ENCODE measurements around the gene PRDM16.
A peak's percentile ranks its signal among the peaks of the same experiment; 100 is the strongest.

PRDM16 gene

GRCh38 chr1:3452866-3453175 is 383.8 kb downstream of the PRDM16 start:
- no peak overlapping the region for H3K4me3 ChIP-seq (ENCODE audit: low read length)
- no peak overlapping the region for H3K9ac ChIP-seq (ENCODE audit: low read depth, low read length)
- no peaks in the 10 kb centered on the region for H3K27me3 ChIP-seq (ENCODE audit: insufficient read depth, low read length)
- WGBS: 68% methylated on average over 5 of the region's 5 CpGs
- peaks cover 6% of the 10 kb centered on the region for H3K4me1 ChIP-seq (ENCODE audit: insufficient read depth, low read length)
- H3K27ac ChIP-seq (ENCODE audit: low read depth, low read length): no peak overlapping the region
- H3K9me3 ChIP-seq (ENCODE audit: insufficient read depth, low read depth, low read length): no peaks in the 10 kb centered on the region
- no peaks in the 10 kb centered on the region for H3K36me3 ChIP-seq (ENCODE audit: insufficient read depth, low read length)

DNA sequence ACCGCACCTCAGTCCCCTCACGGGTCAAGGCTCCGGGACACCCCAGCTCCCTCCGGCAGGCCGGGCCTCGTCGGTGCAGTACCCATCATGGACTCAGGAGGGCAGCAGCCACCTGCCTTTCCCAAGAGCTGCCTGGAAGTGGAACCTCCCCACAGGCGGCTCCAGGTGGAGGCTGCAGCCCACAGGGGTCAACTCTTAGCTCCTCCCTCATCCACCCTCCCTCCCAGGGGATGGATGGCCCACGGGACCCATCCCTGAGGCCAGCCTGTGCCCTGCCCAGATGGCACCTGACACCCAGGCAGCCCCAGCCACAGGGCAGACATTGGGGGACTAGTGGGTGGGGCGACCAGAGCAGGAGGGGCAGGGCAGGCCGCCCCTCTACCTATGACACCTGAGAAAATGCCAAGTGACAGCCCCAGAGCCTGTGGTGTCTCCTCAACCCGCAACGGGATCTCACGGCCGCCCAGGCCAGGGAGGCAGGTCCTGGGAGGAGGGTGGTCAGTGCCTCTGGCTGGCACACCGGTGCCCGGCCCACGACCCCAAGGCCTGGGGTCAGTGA is 384.3 kb downstream of the PRDM16 start:
- Histone ChIP-seq H3K27ac (ENCODE audit: low read depth, low read length) (peak overlapping the region; percentile 98; the same call in 1 of the 2 replicates), H3K27me3 (ENCODE audit: insufficient read depth, low read length) (no peaks in the 10 kb centered on the region), H3K4me3 (ENCODE audit: low read length) (0 out of 2 replicates have a peak overlapping the region, but pooled peaks have one; percentile 35), H3K36me3 (ENCODE audit: insufficient read depth, low read length) (no peaks in the 10 kb centered on the region), H3K9ac (ENCODE audit: low read depth, low read length) (no peak overlapping the region), H3K9me3 (ENCODE audit: insufficient read depth, low read depth, low read length) (no peaks in the 10 kb centered on the region), H3K4me1 (ENCODE audit: insufficient read depth, low read length) (peaks cover 6% of the 10 kb centered on the region)
- WGBS: 43% methylated on average over 18 of the region's 18 CpGs

GRCh38 chr1:3453891-3454810 is 385.1 kb downstream of the PRDM16 start, which contains the start of gene ARHGEF16:
TSS of gene ARHGEF16 (plus strand) at chr1:3454665. CDS start at chr1:3463085, 8,420 bp downstream.
- Histone ChIP-seq H3K27me3 (ENCODE audit: insufficient read depth, low read length) (no peaks in the 10 kb centered on the region), H3K4me3 (ENCODE audit: low read length) (peak within 1 kb of the TSS; percentile 75), H3K4me1 (ENCODE audit: insufficient read depth, low read length) (peaks cover 6% of the 10 kb centered on the region), H3K9me3 (ENCODE audit: insufficient read depth, low read depth, low read length) (no peaks in the 10 kb centered on the region), H3K9ac (ENCODE audit: low read depth, low read length) (peak within 1 kb of the TSS; percentile 82), H3K36me3 (ENCODE audit: insufficient read depth, low read length) (peaks cover 5% of the 10 kb centered on the region), H3K27ac (ENCODE audit: low read depth, low read length) (peak within 1 kb of the TSS; percentile 99)
- WGBS: 5% methylated on average over 84 of the region's 84 CpGs

- 2% methylated on average over 37 of the region's 46 CpGs for WGBS
- Histone ChIP-seq H3K9ac (ENCODE audit: low read depth, low read length) (peak overlapping the region; percentile 82), H3K36me3 (ENCODE audit: insufficient read depth, low read length) (peaks cover 6% of the 10 kb centered on the region), H3K27me3 (ENCODE audit: insufficient read depth, low read length) (no peaks in the 10 kb centered on the region), H3K9me3 (ENCODE audit: insufficient read depth, low read depth, low read length) (no peaks in the 10 kb centered on the region), H3K4me3 (ENCODE audit: low read length) (peak overlapping the region; percentile 75), H3K4me1 (ENCODE audit: insufficient read depth, low read length) (peaks cover 6% of the 10 kb centered on the region), H3K27ac (ENCODE audit: low read depth, low read length) (peak overlapping the region; percentile 99)
These were observed 386.0 kb downstream of the PRDM16 start for GRCh38 chr1:3454811-3455618.

- Histone ChIP-seq H3K36me3 (ENCODE audit: insufficient read depth, low read length) (peaks cover 6% of the 10 kb centered on the region), H3K4me3 (ENCODE audit: low read length) (peak overlapping the region; percentile 75), H3K4me1 (ENCODE audit: insufficient read depth, low read length) (peaks cover 12% of the 10 kb centered on the region), H3K9ac (ENCODE audit: low read depth, low read length) (peak overlapping the region; percentile 82), H3K9me3 (ENCODE audit: insufficient read depth, low read depth, low read length) (no peaks in the 10 kb centered on the region), H3K27me3 (ENCODE audit: insufficient read depth, low read length) (no peaks in the 10 kb centered on the region), H3K27ac (ENCODE audit: low read depth, low read length) (peak overlapping the region; percentile 99)
- 90% methylated on average over 18 of the region's 18 CpGs for WGBS
These were observed 386.9 kb downstream of the PRDM16 start for GRCh38 chr1:3455670-3456448.

DNA sequence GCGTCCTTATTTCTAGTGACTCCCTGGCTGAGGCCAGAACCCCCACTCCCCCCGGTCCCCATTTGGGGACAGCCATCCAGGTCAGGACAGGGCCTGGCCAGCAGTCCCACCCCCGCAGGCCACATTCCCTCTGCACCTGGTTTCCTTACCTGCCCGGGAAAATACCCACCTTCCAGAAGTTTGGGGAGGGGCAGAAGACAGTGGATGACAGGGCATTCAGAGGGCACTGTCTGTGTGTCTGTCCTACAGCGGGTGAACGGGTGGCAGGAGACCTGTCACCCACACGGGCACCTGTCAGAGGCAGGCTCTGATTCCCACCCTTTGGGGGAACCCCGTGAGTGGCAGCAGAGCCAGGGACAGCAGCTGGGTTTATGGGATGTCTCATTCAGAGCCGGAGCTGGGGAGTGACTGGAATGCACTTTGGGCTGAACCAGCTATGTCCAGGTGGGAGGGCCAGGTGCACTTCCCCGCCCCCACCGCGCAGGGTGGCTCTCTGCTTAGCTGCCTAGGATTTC is 387.5 kb downstream of the PRDM16 start:
- no peaks in the 10 kb centered on the region for H3K27me3 ChIP-seq (ENCODE audit: insufficient read depth, low read length)
- H3K27ac ChIP-seq (ENCODE audit: low read depth, low read length): no peak overlapping the region
- 92% methylated on average over 12 of the region's 12 CpGs for WGBS
- no peak overlapping the region for H3K4me3 ChIP-seq (ENCODE audit: low read length)
- H3K9me3 ChIP-seq (ENCODE audit: insufficient read depth, low read depth, low read length): no peaks in the 10 kb centered on the region
- peaks cover 6% of the 10 kb centered on the region for H3K36me3 ChIP-seq (ENCODE audit: insufficient read depth, low read length)
- H3K4me1 ChIP-seq (ENCODE audit: insufficient read depth, low read length): peaks cover 13% of the 10 kb centered on the region
- H3K9ac ChIP-seq (ENCODE audit: low read depth, low read length): no peak overlapping the region

GRCh38 chr1:3456964-3457909 is 388.2 kb downstream of the PRDM16 start:
- Histone ChIP-seq H3K4me3 (ENCODE audit: low read length) (no peak overlapping the region), H3K27ac (ENCODE audit: low read depth, low read length) (no peak overlapping the region), H3K36me3 (ENCODE audit: insufficient read depth, low read length) (peaks cover 6% of the 10 kb centered on the region), H3K27me3 (ENCODE audit: insufficient read depth, low read length) (no peaks in the 10 kb centered on the region), H3K4me1 (ENCODE audit: insufficient read depth, low read length) (peaks cover 13% of the 10 kb centered on the region), H3K9me3 (ENCODE audit: insufficient read depth, low read depth, low read length) (no peaks in the 10 kb centered on the region), H3K9ac (ENCODE audit: low read depth, low read length) (no peak overlapping the region)
- WGBS: 90% methylated on average over 29 of the region's 29 CpGs

DNA sequence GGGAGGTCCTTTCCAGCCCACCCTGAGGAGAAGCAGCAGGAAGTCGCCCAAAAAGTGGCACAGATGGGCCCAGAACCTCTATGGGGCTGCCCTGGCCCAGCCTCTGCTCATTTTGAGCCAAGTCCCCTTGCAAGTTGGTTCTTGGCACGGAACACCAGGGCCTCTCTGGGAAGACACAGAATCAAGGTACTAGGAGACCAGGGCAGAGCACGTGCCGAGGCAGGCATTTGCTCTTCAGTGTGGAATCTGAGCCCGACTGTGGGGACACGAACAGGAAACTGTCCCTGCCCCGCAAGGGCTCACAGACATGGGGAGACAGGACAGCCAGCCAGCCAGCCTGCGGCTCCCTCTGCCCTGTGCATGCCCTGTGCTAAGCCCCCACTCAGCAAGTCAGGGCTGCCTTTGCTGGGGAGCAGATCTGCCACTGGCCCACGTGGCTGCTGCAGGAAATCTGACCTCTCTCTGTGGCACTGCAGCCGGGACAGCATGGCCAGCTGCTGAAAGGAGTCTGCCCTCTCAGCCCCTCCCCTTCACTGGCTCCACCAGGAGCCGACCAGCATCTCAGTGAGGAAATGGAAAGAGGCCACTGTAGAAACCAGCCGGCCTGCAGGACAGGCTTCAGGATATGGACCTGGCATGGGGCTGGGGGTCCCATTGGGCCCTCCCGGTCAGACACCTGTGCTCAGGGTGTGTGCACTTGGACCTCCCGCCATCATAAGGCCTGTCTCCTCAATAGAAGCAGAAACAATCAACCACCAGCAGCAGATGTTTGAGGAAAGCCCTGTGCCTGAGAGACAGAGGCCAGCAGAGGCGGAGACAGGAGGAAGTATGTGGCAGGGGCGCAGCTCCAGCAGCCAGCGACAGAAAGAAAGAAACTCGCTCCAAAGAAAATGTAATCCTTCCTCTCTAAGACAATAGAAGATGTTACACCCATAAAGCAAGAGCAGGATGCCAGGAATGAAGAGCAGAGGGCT is 389.2 kb downstream of the PRDM16 start:
- Histone ChIP-seq H3K9me3 (ENCODE audit: insufficient read depth, low read depth, low read length) (no peaks in the 10 kb centered on the region), H3K27ac (ENCODE audit: low read depth, low read length) (no peak overlapping the region), H3K4me1 (ENCODE audit: insufficient read depth, low read length) (peaks cover 13% of the 10 kb centered on the region), H3K9ac (ENCODE audit: low read depth, low read length) (no peak overlapping the region; the same call in 1 of the 2 replicates), H3K27me3 (ENCODE audit: insufficient read depth, low read length) (no peaks in the 10 kb centered on the region), H3K4me3 (ENCODE audit: low read length) (no peak overlapping the region), H3K36me3 (ENCODE audit: insufficient read depth, low read length) (peaks cover 6% of the 10 kb centered on the region)
- WGBS: 87% methylated on average over 17 of the region's 18 CpGs

Data from HUES64 (cell line).